HTERT RPE-1 (cell line): ENCODE measurements around the gene HMX2.

Source experiments
- in situ Hi-C: fragments of 300-500 bp; cut with MboI; formaldehyde crosslinking; loops from 4 replicates; pipeline ENCODE4 v1.14.3; 2020; ENCODE audit warnings: low sequenced_read_pairs

HMX2 gene

DNA sequence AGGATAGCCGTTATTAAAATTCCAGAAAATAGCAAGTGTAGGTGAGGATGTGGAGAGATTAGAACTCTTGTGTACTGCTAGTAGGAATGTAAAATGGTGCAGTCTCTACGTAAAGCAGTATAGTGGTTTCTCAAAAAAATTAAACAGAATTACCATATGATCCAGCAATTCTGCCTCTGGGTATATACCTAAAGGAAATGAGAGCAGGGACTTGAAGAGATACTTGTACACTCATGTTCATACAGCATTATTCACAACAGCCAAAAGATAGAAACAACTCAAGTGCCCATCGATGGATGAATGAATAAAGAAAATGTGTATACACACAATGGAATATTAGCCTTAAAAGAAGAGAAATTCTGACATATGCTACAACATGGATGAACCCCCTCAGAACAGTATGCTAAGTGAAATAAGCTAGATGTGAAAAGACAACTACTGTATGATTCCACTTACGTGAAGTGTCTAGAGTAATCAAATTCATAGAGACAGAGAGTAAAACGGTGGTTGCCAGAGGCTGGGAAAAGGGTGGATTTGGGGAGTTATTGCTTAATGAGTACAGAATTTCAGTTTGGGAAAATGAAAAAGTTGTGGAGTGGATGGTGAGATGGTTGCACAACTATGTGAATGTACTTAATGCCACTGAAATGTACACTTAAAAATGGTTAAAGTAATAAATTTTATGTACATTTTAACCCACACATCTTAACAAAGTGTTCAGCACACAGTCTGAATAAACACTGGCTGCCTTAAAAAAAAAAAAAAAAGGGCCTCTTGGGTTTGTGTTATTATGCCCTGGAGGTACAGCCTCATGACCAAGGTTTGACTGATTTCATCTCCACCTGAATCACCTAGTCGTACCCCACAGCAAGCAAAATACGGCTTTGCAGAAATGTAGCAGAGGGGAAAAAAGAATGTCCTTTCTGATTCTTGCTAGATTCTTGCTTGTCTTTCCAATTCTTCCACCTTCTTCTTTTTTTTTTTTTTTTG lies 32.5 kb downstream of the HMX2 start:
- in situ Hi-C loops: no loop called here

DNA sequence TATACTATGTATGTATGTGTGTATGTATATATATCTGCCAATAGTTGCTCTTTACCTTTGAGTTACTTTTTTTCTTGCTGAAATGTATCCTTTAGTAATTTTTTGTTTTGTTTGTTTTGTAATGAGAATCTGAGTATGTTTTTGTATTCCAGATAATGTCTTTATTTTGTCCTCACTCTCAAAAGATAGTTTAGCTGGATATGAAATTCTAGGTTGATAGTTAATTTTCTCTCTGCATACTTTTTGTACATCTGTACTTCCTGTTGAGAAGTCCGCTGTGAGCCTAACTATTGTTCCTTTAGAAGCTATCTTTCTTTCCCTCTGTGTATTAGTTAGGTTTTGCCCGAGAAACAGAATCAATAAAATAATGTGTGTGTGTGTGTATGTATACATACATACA lies 35.8 kb downstream of the HMX2 start:
- in situ Hi-C loops: no loop called here

DNA sequence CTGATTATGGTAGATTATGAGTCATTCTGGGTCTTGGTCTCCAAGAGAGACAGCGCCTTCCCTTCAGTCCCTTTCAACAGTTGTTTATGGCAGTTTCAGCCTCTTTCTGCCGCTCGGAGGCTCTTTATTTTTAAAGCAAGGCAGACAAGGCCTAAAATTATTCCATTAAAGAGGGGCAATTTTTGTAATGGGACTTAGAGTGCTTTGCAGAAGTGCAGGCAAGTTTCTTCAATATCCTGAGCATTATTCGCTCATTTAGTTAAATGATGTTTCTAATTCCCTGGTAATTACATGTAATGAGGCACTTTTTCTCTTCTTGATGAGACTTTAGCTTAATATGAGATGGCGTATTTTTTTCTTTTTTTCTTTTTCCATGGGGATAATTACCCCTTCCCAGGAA lies 39.8 kb downstream of the HMX2 start:
- in situ Hi-C loops: no loop called here

DNA sequence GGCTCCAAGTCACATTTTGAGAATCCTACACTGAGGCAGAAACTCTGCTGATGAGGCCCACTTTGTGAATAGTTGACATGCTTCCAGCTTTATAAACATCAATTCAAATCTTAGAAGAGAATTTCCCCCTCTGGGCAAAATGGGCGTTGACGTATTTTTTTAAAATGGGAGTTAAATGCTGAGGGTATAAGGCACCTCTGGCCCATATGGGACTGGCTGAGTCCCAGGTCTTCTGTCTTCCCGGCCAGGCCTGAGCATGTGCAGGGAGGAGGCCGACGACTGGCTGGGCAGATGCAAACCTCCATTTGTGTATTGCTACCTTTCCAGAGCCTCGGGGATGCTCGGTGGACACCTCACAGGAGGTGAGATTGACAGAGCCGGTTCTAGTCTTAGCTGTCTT lies 44.0 kb downstream of the HMX2 start:
- in situ Hi-C loops: no loop called here

DNA sequence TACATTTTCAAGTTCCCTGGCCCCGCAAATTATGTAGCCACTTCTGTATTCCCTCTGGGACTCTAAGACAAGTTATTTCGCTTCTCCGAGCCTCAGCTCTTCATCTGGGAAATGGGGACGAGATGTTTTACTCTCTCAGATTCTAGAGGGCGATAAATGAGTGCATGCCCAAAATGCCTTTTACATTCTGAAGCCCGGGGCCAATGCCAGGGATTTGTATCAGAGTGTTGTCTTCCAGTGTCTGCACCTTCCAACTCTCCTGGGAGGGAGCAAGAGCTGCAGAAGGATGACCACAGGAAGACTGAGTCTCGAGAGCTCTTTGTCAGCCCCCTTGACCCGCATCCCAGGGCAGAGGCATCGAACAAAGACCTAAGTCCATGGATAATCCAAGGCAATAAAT lies 46.1 kb downstream of the HMX2 start:
- in situ Hi-C loops: no loop called here
